ENCODE measurements around the gene TMEM151B.

GRCh38 chr6:44255105-44255808, 15.0 kb upstream of the TMEM151B start:
- no peak for TF ChIP-seq BHLHE40 (IDR thresholded peaks at IDR 0.05; ENCODE audit: low read length)
- no peak for TF ChIP-seq TRIM24 (IDR thresholded peaks at IDR 0.05)
- no peak for TF ChIP-seq TCF7 (IDR thresholded peaks at IDR 0.05; ENCODE audit: borderline replicate concordance)
- no peak for TF ChIP-seq HOMEZ (CRISPR knock-in tag; IDR thresholded peaks at IDR 0.05)
- TF ChIP-seq CTCF (IDR thresholded peaks at IDR 0.05 in 2 of 3, conservative IDR thresholded peaks at IDR 0.05 in 1 of 3; ENCODE audit: insufficient read depth in 2 of 3, low read depth in 1 of 3, low read length in 3 of 3), result no peak
- TF ChIP-seq TARDBP (IDR thresholded peaks at IDR 0.05), result no peak
- TF ChIP-seq ZNF79 (CRISPR knock-in tag; IDR thresholded peaks at IDR 0.05; ENCODE audit: low read depth), result no peak
- TF ChIP-seq HMGXB4 (CRISPR knock-in tag; IDR thresholded peaks at IDR 0.05), result 0 out of 2 replicates have a peak, but pooled peaks have one; percentile 27
- TF ChIP-seq PTRF (tag; IDR thresholded peaks at IDR 0.05), result no peak
- TF ChIP-seq EZH2 (IDR thresholded peaks at IDR 0.05; ENCODE audit: borderline replicate concordance, low read depth, low read length), result no peak
- no peak for TF ChIP-seq ZNF133 (CRISPR knock-in tag; IDR thresholded peaks at IDR 0.05)
- no peak for TF ChIP-seq ELK1 (CRISPR knock-in tag; IDR thresholded peaks at IDR 0.05)

All from K562 (cell line).